WTC11 (cell line): ENCODE measurements around the gene LSM3. TPM values are rescaled to one million over a fixed set of nuclear protein-coding genes. Genes with fewer than 3 reads are reported as not detected.

Experiments
- ATAC-seq: fragments of 200-7000 bp; cut with Tn5 transposase; 2 replicates; pipeline ENCODE4 v1.10.0; 2021; ENCODE audit warnings: mild to moderate bottlenecking, moderate library complexity
- CTCF ChIA-PET: fragments of 300-600 bp; sonication (Branson Sonifier 250); formaldehyde crosslinking; loops from one replicate; lab custom pipeline; 2021; ENCODE audit warnings: antibody characterized with exemption; lab: Charles Lee
- POLR2A ChIA-PET: fragments of 350-600 bp; sonication (Branson Sonifier 250); formaldehyde crosslinking; loops from one replicate; lab custom pipeline; 2021; ENCODE audit warnings: antibody characterized with exemption; lab: Charles Lee
- DNase-seq: peaks from one replicate; pipeline ENCODE4 v3.0.0; 2021; ENCODE audit warnings: low spot score
- H3K27ac Mint-ChIP-seq: 2 replicates; pipeline ENCODE4 v1.8.0; 2021; ENCODE audit warnings: mixed read lengths
- H3K27me3 Mint-ChIP-seq: 2 replicates; pipeline ENCODE4 v1.8.0; 2021; ENCODE audit warnings: low read depth, mild to moderate bottlenecking, moderate library complexity, mixed read lengths
- H3K36me3 Mint-ChIP-seq: 2 replicates; pipeline ENCODE4 v1.8.0; 2021; ENCODE audit warnings: mixed read lengths
- H3K4me1 Mint-ChIP-seq: 2 replicates; pipeline ENCODE4 v1.8.0; 2022; ENCODE audit warnings: mixed read lengths
- H3K4me3 Mint-ChIP-seq: 2 replicates; pipeline ENCODE4 v1.8.0; 2021; ENCODE audit warnings: mild to moderate bottlenecking, moderate library complexity, mixed read lengths
- H3K9me3 Mint-ChIP-seq: 2 replicates; pipeline ENCODE4 v1.8.0; 2021; ENCODE audit warnings: mixed read lengths
- ATF1 ChIP-seq: sonication (generic); formaldehyde crosslinking; IDR thresholded peaks from 2 replicates; pipeline ENCODE4 v1.8.1; 2023; ENCODE audit warnings: mild to moderate bottlenecking, moderate library complexity, missing genetic modification reagents
- ATF3 ChIP-seq: sonication (generic); formaldehyde crosslinking; conservative IDR thresholded peaks from 2 replicates; pipeline ENCODE4 v1.8.1; 2022; ENCODE audit warnings: mild to moderate bottlenecking, missing genetic modification reagents
- ATF6 ChIP-seq: sonication (generic); formaldehyde crosslinking; IDR thresholded peaks from 2 replicates; pipeline ENCODE4 v1.8.1; 2023; ENCODE audit warnings: mild to moderate bottlenecking, missing genetic modification reagents
- CREB1 ChIP-seq: sonication (generic); formaldehyde crosslinking; IDR thresholded peaks from 2 replicates; pipeline ENCODE4 v1.8.0; 2023; ENCODE audit warnings: mild to moderate bottlenecking, missing genetic modification reagents
- CREM ChIP-seq: sonication (generic); formaldehyde crosslinking; IDR thresholded peaks from 2 replicates; pipeline ENCODE4 v1.8.1; 2022; ENCODE audit warnings: mild to moderate bottlenecking, missing genetic modification reagents, moderate library complexity
- E2F4 ChIP-seq: sonication (generic); formaldehyde crosslinking; IDR thresholded peaks from 2 replicates; pipeline ENCODE4 v1.8.1; 2022; ENCODE audit warnings: low read depth, mild to moderate bottlenecking, moderate library complexity, missing genetic modification reagents, borderline replicate concordance
- E2F5 ChIP-seq: sonication (generic); formaldehyde crosslinking; IDR thresholded peaks from 2 replicates; pipeline ENCODE4 v1.8.1; 2022; ENCODE audit warnings: mild to moderate bottlenecking, moderate library complexity, missing genetic modification reagents
- ETV6 ChIP-seq: sonication (generic); formaldehyde crosslinking; IDR thresholded peaks from 2 replicates; pipeline ENCODE4 v1.8.1; 2022; ENCODE audit warnings: mild to moderate bottlenecking, missing genetic modification reagents
- GABPB1 ChIP-seq: sonication (generic); formaldehyde crosslinking; IDR thresholded peaks from 2 replicates; pipeline ENCODE4 v1.8.1; 2023; ENCODE audit warnings: mild to moderate bottlenecking, missing genetic modification reagents
- GRHL2 ChIP-seq: fragments of 250-450 bp; sonication (Bioruptor Pico); IDR thresholded peaks from 2 replicates; pipeline ENCODE4 v1.8.0; 2022; ENCODE audit warnings: mild to moderate bottlenecking, moderate library complexity; ENCODE audit not compliant: insufficient replicate concordance, severe bottlenecking
- IRF2 ChIP-seq: sonication (generic); formaldehyde crosslinking; IDR thresholded peaks from 2 replicates; pipeline ENCODE4 v1.8.0; 2022; ENCODE audit warnings: low read depth, missing genetic modification reagents, borderline replicate concordance
- JAZF1 ChIP-seq: fragments of 250-450 bp; sonication (Bioruptor Pico); IDR thresholded peaks from 2 replicates; pipeline ENCODE4 v1.9.0; 2021; ENCODE audit warnings: moderate library complexity, mild to moderate bottlenecking, inconsistent platforms
- JUN ChIP-seq: sonication (generic); formaldehyde crosslinking; IDR thresholded peaks from 2 replicates; pipeline ENCODE4 v1.8.0; 2023; ENCODE audit warnings: mild to moderate bottlenecking, missing genetic modification reagents
- MAX ChIP-seq: sonication (generic); formaldehyde crosslinking; IDR thresholded peaks from 2 replicates; pipeline ENCODE4 v1.8.0; 2022; ENCODE audit warnings: mild to moderate bottlenecking, missing genetic modification reagents
- NFE2L1 ChIP-seq: sonication (generic); formaldehyde crosslinking; IDR thresholded peaks from 2 replicates; pipeline ENCODE4 v1.8.1; 2023; ENCODE audit warnings: missing genetic modification reagents
- SMAD3 ChIP-seq: sonication (generic); formaldehyde crosslinking; IDR thresholded peaks from 2 replicates; pipeline ENCODE4 v1.8.0; 2022; ENCODE audit warnings: missing genetic modification reagents, mild to moderate bottlenecking, borderline replicate concordance
- SMAD4 ChIP-seq: sonication (generic); formaldehyde crosslinking; IDR thresholded peaks from 2 replicates; pipeline ENCODE4 v1.8.0; 2022; ENCODE audit warnings: mild to moderate bottlenecking, missing genetic modification reagents
- ZNF121 ChIP-seq: sonication (generic); formaldehyde crosslinking; IDR thresholded peaks from 2 replicates; pipeline ENCODE4 v1.8.0; 2023; ENCODE audit warnings: missing genetic modification reagents
- ZNF416 ChIP-seq: fragments of 250-450 bp; sonication (Bioruptor Pico); IDR thresholded peaks from 2 replicates; pipeline ENCODE4 v1.9.0; 2021; ENCODE audit warnings: mild to moderate bottlenecking, inconsistent platforms
- ZNF512 ChIP-seq: sonication (generic); formaldehyde crosslinking; IDR thresholded peaks from 2 replicates; pipeline ENCODE4 v1.8.1; 2022; ENCODE audit warnings: missing genetic modification reagents, borderline replicate concordance
- ZNF532 ChIP-seq: fragments of 250-450 bp; sonication (Bioruptor Pico); IDR thresholded peaks from 2 replicates; pipeline ENCODE4 v1.9.0; 2021; ENCODE audit warnings: mild to moderate bottlenecking, borderline replicate concordance
- ZNF671 ChIP-seq: fragments of 250-450 bp; sonication (Bioruptor Pico); IDR thresholded peaks from 2 replicates; pipeline ENCODE4 v1.8.0; 2021; ENCODE audit warnings: mild to moderate bottlenecking
- total RNA-seq: library from RNA; stranded (reverse); gene quantifications from 3 replicates; pipeline ENCODE4 v1.2.3, GENCODE V29; 2021

Gene LSM3
- total RNA-seq, 1 experiment from 2014 or later = 21.4 TPM

GRCh38 chr3:14181253-14181652 is 2.6 kb downstream of the LSM3 start (continued):
- TF ChIP-seq E2F4 (CRISPR knock-in tag) (no peak), SMAD3 (CRISPR knock-in tag) (no peak), ATF1 (CRISPR knock-in tag) (no peak), ZNF416 (no peak), CREB1 (CRISPR knock-in tag) (no peak)

GRCh38 chr3:14183015-14183577 is 4.5 kb downstream of the LSM3 start:
- Mint-ChIP-seq H3K36me3 (peaks cover 38% of the 10 kb centered on the region), H3K9me3 (no peaks in the 10 kb centered on the region), H3K27me3 (no peaks in the 10 kb centered on the region), H3K27ac (no peak overlapping the region), H3K4me1 (peaks cover 8% of the 10 kb centered on the region), H3K4me3 (no peak overlapping the region)
- POLR2A ChIA-PET = no interaction called here
- TF ChIP-seq E2F5 (CRISPR knock-in tag) (no peak), GRHL2 (no peak), ZNF671 (CRISPR knock-in tag) (no peak), CREM (no peak), ATF3 (CRISPR knock-in tag) (no peak)
- CTCF ChIA-PET = no interaction called here
- ATAC-seq = no peak
- DNase-seq = no peak

GRCh38 chr3:14186854-14187458 is 8.3 kb downstream of the LSM3 start:
- Mint-ChIP-seq H3K36me3 (peaks cover 44% of the 10 kb centered on the region), H3K4me3 (no peak overlapping the region), H3K27me3 (no peaks in the 10 kb centered on the region), H3K9me3 (no peaks in the 10 kb centered on the region), H3K27ac (no peak overlapping the region), H3K4me1 (peaks cover 5% of the 10 kb centered on the region)
- CTCF ChIA-PET = interaction anchor here (2.2 kb wide), 1 partner anchor 16 kb away, joined by 6 read pairs; no protein-coding TSS in a partner anchor
- TF ChIP-seq ZNF532 (CRISPR knock-in tag) = no peak
- no peak for TF ChIP-seq NFE2L1 (CRISPR knock-in tag)
- TF ChIP-seq JUN (CRISPR knock-in tag) = no peak
- TF ChIP-seq ETV6 (CRISPR knock-in tag) = no peak
- TF ChIP-seq ZNF121 (CRISPR knock-in tag) = no peak
- TF ChIP-seq MAX (CRISPR knock-in tag) = no peak
- TF ChIP-seq JAZF1 (CRISPR knock-in tag) = no peak
- TF ChIP-seq ATF6 (CRISPR knock-in tag) = no peak
- no peak for TF ChIP-seq SMAD4 (CRISPR knock-in tag)
- no peak for TF ChIP-seq GABPB1 (CRISPR knock-in tag)
- TF ChIP-seq IRF2 = no peak
- no peak for TF ChIP-seq ZNF512
- ATAC-seq (no peak), DNase-seq (no peak)
- POLR2A ChIA-PET = no interaction called here
